ENCODE data around the gene STKLD1.
"Not testable (repeated sequence)": the region's sequence is repeated elsewhere in the genome, so short reads cannot be mapped to it uniquely, and the experiment has no call there.

The STKLD1 gene

DNA sequence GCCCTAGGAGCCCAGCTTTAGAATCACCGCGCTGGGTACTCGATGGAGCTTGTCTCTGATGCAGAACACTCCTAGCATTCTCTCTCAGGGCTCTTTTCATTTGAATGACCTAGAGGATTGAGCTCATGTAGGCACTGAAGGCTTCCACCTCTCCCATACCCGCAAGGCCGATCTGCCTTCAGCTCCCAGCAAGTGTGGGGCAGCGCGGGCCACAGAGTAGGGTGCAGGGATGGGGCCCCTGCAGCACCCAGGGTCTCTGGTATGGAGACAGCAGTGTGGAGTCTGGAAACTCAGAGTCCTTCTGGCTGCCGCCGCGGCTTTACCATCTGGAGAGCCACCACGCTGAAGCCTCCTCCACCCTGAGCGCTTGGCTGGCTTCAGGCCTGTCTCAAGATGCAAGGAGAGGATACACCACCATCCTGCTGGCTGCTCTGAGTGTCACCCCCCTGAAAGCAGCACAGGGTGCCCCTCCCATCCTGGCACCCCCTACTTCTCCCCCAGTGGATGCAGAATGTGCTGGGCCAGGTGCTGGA lies 12.9 kb downstream of the STKLD1 start:
- no peak for ATAC-seq

DNA sequence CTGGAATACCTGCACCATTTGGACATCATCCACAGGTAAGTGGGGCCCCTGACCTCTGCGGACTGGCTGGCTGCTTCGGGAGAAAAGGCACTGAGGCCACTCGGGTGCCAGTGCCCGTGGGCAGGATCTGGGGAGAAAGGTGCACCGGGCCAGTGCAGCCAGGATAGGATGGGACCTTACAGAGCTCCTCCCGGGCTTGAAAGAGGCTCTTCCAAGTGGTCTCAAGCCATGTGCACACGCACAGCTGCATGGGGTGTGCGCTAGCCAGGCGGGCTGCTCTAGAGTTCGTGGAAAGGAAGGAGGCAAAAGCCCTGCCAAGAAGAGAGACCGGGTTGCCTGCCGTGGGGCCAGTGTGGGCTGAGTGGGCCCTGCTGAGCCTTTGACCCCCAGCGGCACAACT lies 13.4 kb downstream of the STKLD1 start:
- ATAC-seq: no peak

DNA sequence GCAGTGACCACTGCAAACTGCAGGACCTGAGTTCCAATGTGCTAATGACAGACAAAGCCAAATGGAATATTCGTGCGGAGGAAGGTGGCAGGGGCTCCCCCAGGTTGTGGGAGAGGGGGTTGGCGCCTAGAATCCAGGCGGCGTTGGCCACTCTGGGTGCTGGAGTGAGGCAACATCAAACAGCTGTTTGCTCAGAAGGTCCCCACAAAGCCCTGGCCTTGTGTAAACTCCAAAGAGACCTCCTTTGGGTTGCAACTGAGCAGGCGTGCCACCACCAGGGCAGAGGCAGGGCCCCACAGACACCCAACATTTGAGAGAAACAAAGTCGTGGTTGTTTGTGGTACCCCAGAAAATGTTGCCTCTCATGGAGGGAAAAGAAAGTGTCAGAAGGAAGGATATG lies 14.5 kb downstream of the STKLD1 start:
- no peak for ATAC-seq

DNA sequence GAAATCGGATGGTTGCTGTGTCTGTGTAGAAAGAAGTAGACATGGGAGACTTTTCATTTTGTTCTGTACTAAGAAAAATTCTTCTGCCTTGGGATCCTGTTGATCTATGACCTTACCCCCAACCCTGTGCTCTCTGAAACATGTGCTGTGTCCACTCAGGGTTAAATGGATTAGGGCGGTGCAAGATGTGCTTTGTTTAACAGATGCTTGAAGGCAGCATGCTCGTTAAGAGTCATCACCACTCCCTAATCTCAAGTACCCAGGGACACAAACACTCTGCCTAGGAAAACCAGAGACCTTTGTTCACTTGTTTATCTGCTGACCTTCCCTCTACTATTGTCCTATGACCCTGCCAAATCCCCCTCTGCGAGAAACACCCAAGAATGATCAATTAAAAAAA lies 15.3 kb downstream of the STKLD1 start:
- ATAC-seq: not testable (repeated sequence)

DNA sequence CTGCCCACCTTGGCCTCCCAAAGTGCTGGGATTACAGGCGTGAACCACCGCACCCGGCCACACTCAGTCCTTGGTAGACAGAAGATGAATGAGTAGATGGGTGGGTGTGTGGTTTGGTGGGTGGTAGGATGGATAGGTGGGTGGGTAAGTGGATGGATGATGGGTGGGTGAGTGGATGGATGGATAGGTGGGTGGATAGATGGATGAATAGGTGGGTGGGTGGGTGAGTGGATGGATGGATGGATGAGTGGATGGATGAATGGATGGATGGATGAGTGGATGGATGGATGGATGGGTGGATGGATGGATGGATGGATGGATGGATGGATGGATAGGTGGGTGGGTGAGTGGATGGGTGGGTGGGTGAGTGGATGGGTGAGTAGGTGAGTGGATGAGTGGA lies 16.1 kb downstream of the STKLD1 start:
- ATAC-seq: not testable (repeated sequence)

DNA sequence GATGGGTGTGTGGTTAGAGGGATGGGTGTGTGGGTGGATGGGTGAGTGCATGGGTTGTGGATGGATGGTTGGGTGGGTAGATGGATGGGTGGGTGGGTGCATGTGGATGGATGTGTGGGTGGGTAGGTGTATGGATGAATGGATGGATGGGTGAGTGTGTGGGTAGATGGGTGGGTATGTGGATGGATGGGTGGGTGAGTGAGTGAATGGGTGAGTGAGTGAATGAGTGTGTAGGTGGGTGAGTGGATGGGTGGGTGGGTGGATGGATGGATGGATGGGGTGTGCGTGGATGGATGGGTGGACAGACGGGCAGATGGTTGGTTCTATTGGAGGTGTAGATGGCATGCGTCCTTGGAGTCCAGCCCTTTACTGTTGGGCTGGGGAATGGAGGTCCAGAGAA lies 17.2 kb downstream of the STKLD1 start:
- ATAC-seq: no peak

DNA sequence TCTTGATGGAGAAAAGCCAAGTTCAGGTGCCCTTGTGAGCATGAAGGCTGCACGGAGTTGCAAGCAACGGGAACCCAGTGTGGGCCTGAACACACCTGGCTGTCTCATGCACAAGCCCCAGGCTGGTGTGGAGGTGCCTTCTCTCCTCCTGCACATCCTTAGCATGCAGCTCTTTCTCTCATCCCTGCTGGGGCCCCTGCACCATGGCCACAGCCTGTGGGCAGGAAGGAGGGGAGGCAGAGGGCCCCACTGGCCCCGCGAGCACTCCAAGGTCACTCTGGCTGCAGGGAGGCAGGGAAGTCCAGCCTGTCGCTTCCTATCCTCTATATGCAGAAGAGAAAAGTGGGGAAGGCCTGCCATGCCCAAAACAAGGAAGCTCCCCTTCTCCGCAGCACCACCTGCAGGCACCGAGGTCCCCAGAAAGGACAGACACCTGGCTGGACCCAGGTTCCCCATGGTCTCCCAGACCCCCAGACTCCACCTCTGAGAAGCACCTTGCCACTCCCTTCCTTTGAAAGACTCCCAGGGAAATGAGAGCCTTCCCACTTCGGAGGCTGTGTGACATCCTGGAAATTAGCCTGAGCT lies 18.6 kb downstream of the STKLD1 start:
- no peak for ATAC-seq

DNA sequence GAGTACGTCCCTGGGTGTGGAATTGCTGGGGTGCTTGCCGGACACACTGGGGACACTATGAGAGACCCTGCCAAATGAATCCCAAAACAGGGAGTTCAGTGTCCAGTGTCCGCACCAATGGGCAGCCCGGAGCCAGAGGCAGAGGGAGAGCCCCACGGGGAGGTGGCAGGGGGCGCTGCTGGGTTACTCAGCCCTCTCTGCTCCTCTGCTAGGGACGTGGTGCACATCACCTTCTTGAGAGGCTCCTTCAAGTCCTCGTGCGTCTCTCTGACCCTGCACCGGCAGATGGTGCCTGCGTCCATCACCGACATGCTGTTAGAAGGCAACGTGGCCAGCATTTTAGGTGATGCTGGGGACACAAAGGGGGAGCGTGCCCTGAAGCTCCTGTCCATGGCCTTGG lies 20.8 kb downstream of the STKLD1 start:
- peak; percentile 6 to 37 for ATAC-seq

DNA sequence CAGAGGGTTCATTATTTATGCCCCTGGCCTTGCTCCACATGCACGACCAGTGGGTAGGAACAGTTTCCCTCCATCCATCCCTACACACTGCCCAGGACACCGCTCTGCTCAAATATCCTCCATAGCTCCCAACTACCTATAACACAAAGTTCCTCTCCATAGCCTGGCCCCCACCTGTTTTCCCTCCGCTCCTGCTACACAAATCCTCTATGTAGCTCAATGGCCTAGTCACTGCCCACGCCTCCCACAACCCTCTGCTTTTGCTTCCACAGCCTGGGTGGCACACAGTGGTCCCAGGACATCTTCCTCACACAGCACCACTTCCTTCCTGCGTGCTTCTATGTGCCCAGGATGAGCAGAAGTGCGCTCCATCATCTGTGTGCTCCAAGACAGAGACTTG lies 21.2 kb downstream of the STKLD1 start:
- ATAC-seq: peak in 1 of 2 donors; percentile 9

DNA sequence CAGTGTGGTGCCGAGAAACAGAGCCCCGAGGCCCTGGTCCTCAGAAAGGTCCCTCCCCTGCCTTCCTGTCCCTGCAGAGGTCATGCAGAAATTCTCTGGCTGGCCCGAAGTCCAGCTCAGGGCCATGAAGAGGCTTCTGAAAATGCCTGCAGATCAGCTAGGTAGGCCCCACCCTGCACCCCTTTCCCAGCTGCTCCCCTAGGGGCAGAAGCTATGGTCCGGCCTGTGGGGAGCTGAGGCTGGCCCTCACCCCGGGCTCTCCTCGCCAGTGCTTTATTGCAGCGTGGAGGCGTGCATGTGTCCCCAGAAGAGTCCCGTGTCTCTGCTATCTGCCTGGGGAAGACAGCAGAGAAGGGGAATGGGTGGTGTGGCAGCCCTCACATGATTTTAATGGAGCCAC lies 21.7 kb downstream of the STKLD1 start:
- ATAC-seq: no peak

DNA sequence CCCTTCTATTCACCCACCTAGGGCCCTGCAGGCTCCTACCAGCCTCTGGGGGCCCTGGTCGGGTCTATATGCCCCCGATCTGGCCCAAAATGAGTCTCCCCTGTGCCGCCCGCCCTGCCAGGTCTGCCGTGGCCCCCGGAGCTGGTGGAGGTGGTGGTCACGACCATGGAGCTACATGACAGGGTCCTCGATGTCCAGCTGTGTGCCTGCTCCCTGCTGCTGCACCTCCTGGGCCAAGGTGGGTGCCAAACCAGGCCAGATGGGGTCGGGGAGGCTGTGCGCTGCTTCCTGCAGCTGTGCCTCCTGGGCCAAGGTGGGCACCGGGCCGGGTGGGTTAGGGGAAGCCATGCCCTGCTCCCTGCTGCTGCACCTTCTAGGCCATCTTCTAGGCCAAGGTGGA lies 24.1 kb downstream of the STKLD1 start:
- no peak for ATAC-seq

DNA sequence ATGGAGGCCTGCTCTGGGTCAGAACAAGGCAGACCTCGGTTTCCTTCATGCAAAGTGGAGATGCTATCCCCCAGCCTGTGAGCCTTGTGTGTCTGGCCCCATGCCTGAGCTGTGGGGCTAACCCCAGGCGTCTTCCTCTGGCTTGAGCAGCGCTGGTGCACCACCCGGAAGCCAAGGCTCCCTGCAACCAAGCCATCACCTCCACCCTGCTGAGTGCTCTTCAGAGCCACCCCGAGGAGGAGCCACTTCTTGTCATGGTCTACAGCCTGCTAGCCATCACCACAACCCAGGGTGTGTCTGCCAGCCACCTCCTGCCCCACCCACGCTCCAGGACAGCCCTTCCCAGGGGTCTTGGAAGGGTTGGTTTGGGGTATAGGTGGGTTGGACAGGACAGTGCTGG lies 25.4 kb downstream of the STKLD1 start:
- ATAC-seq: no peak

DNA sequence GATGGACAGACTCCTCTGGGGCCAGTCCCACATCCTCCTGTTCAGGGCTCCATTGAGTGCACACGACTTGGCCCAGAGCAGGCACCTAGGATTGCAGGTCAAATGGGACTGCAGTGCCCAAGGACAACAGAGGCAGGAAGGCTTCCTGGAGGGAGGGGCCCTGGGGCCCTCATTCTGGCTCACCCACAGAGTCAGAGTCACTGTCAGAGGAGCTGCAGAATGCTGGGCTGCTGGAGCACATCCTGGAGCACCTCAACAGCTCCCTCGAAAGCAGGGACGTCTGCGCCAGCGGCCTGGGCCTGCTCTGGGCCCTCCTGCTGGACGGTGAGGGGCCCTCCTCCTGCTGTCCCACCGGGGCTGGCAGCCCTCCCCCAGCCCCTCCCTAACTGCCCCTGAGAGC lies 26.5 kb downstream of the STKLD1 start:
- no peak for ATAC-seq

DNA sequence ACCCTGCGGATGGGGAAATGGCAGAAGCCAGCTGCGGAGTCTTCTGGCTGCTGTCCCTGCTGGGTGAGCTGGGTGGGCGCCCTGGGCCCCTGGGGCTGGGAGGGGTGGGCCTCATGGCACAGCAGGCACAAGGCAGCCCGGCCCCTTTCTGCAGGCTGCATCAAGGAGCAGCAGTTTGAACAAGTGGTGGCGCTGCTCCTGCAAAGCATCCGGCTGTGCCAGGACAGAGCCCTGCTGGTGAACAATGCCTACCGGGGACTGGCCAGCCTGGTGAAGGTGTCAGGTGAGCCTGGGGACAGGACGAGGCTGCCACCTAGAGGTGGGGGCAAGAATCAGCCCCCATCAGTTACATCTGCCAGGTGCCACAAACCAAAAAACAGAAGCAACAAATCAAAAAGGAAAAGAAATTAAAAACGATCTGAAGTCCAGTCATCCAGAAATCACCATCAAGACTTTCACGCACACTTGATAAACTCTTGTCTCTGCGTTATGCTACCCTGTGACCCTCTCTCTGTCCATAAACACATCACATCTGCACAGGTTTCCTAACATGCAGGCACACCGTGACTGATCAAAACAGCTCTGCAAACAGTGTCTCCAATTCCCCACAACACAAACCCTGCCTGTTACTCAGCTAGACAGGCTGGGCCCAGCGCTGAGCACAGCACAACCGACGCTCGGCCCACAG lies 27.7 kb downstream of the STKLD1 start:
- ATAC-seq: peak; percentile 28 to 29

DNA sequence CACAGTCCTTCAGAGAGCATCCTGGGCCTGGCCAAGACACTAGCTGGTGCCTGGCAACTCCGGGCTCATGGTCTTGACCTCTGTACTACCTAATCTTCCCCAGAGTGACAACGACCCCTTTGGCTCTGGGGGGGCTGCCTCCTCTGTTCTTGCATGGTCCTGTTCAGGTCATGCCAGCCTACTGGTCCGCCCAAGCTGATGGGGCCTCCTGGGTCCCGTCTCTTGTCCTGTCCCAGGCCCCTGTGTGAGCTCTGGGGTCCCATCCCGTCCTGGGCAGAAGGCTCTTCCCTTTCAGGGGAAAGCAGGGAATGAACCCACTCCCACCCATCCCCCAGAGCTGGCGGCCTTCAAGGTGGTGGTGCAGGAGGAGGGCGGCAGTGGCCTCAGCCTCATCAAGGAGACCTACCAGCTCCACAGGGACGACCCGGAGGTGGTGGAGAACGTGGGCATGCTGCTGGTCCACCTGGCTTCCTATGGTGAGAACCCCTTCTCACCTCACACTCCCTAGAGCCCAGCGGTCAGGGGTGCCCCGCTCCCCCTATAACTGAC lies 28.4 kb downstream of the STKLD1 start:
- ATAC-seq: no peak

DNA sequence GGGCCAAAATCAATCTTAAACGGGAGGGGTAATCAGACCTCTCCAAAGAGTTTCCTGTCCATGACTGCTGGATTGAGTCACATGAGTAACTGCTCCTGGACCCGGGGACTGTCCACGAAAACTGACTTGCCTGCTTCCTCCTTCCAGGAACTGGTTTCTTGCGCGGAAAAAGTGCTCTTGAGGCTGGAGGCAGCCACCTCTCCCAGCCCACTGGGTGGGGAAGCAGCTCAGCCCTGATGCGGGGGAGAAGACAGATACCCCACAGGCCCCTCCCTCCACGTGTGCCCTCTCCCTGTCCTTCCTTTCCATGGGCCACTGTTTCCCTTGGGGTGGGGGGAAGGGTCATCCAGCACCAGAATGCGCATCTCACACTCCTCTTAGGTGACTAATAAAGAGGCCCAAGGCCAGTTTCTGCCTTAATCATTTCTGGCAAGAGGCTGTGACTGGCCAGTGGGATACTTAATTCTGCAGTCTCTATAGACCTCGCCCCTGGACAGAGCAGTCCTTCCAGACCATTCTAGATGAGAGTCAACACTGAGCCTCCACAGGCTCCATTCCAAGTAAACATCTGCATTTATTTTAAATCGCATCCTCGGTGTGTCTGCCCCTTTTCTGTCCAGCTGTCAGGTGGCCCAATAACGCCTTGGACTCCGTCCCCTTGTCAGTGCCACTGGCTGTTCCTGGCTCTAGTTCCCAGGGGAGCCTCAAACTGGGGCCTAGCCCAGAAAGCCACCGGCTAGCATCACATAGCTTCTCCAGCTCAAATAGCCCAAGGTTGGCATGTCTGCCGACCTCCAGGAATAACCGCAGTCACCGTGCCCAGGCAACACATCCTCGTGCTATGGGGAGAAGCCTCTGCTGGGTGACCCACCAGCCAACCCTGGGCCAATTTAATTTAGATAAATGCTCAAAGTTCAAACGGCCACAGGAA lies 29.6 kb downstream of the STKLD1 start:
- ATAC-seq: no peak

DNA sequence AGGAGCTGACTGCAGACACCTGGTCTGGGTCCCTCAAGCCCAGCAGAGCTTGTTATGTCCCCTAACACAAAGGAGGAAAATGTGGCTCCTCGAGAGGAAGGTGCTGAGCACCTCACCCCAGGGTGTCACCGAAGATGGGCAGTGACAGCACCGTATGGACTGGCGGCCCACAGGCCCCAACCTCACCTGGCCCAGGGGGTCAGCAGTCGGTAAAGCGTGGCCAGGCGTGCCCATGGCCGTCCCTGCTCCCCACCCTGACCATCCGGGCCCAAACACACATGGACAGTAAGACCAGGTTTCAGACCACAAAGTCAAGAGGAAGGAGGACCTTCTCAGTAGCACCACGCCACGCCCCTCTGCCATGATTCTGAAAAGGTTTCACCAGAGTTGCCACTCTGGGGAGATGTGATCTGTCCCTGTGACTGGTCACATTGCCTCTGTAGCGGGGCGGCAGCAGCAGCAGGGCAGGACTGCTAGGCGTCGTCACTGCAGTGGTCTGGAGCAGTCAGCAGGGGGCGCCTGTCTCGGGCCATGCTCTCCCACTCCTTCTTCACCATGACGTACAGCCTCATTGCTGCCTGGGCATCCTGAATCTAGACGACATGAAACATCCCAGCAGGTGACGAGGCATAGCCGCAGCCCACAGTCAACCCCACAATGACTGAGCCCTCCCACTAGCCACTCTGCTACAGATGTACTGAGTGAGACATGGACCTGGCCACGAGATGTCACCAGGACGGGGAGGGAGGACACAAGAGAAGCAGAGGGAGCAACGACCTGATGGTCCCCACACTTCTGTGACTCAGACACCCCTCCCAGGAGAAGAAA lies 30.5 kb downstream of the STKLD1 start:
- peak; percentile 94 to 96 for ATAC-seq

DNA sequence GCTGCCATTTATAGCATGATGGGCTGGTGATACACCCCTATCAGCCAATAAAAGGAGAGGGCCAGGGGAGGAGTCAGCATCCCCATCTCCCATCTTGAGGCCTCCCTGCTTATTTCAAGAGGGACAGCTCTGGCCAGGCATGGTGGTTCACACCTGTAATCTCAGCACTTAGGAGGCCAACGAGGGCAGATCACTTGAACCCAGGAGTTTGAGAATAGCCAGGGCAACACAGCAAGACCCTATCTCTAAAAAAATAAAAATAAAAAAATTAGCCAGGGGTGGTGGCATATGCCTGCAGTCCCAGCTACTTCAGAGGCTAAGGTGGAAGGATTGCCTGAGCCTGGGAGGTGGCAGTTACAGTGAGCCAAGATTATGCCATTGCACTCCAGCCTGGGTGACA lies 31.9 kb downstream of the STKLD1 start:
- ATAC-seq: no peak

DNA sequence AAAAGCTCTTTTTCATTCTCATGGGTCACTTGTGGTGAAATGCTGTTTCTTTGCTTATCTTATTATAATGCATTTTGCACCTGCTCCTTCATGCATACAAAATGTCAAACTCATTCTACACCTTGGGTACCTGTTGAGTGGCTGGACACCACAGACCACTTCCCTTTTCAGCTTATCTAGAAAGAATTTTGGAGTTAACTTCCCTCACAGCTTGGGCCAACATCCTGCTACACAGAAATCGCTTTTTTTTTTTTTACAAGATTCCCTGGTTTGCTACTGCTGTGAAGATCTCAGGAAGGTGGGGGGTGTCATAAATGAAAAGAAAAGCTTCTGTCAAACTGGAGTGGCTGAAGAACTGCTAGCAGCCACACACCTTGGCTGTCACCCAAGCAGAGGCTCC lies 39.0 kb downstream of the STKLD1 start:
- ATAC-seq: no peak

DNA sequence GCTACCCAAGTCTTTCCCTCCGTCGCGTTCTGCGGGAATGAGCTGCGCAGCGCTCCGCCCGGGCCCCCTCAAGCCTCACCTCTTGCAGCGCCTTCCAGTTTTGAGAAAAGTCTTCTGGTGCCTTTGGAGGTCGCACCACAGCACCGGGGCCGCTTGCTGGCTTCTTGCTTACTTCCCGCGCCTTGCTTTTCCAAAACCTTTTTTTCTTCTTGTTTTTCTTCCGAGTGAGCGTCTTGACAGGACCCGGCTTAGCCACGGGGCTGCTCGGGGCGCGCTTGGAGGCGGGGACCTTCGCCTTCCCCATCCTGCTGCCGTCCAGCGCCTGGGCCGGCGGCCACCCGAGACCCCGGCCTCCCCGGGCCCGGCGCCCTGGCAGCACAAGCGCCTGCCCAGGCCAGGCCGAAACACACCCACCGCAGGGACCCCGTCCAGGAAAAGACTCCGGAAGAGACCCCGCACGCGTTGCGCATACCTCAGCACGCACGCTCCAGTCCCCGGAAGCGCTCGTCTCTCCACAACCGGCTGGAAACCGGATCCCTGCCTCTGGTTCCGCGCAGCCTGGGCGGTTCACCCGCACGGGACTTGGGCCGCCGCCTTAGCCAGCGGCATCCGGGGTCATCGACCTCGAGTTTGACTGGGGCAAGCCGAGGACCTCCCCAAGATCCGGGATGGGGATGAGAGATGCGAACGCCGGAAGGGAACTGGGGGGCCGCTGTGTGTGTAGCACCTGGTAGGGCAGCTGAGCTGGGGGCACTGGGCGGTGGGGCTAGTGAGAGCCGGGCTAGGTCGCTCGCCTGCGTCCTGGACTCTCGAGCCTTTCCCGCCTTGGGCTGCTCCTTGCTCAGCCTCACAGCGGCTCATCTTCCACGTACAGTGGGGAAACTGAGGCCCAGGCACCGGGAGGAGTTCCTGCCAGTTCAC lies 41.6 kb downstream of the STKLD1 start, which contains the start of gene REXO4:
REXO4 (minus strand) TSS at position 470 of the 921 bp plus-strand sequence; CDS start at position 304, 166 bp downstream.
- ATAC-seq: peak; percentile 88 to 89

DNA sequence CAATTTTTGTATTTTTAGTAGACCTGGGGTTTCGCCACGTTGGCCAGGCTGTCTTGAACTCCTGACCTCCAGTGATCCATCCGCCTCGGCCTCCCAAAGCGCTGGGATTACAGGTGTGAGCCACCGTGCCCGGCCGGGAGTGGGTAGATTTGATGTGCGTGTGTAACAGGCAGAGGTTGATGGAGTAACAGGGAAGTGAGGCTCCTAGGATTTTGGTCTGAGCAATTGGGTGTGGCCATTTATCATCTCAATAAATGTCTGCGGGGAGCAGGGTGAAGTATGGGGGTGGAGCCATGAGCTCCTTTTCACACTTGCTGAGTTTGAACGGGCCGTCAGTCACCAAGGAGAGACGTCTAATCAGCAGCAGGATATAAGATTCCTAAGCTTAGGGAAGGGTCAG lies 42.8 kb downstream of the STKLD1 start:
- no peak for ATAC-seq
